ENCODE results near the gene PARD6A. TPM values are rescaled to one million over a fixed set of nuclear protein-coding genes. Genes with fewer than 3 reads are reported as not detected.

PARD6A gene
- total RNA-seq, 1 experiment from 2014 or later = 7.1 TPM

GRCh38 chr16:67665598-67665997, 4.8 kb downstream of the PARD6A start:
- no peaks in the 10 kb centered on the region for H3K9me3 Mint-ChIP-seq (ENCODE audit: unreplicated experiment)
- no TSS peak for BruUV-seq (replicated peaks)
- H3K4me3 Mint-ChIP-seq (ENCODE audit: unreplicated experiment) = peak overlapping the region; percentile 80
- intact Hi-C loops (cut with micrococcal nuclease; ENCODE audit: unreplicated experiment) = no loop called here
- ChIA-PET POLR2A (no interaction called here), CTCF (interaction anchor here (0.6 to 6.3 kb wide), 5 partner anchors 54 to 158 kb away, joined by 4 to 60 read pairs (median 4); no protein-coding TSS in a partner anchor)
- H3K27me3 Mint-ChIP-seq (ENCODE audit: insufficient read depth, unreplicated experiment) = no peaks in the 10 kb centered on the region
- H3K36me3 Mint-ChIP-seq (ENCODE audit: insufficient read depth, unreplicated experiment) = peaks cover 20% of the 10 kb centered on the region
- H3K27ac Mint-ChIP-seq (ENCODE audit: unreplicated experiment) = no peak overlapping the region
- no peaks in the 10 kb centered on the region for H3K4me1 Mint-ChIP-seq (ENCODE audit: low read depth, unreplicated experiment)
- no peak for DNase-seq
- Histone ChIP-seq H3K27me3 (replicated peaks; ENCODE audit: control insufficient read depth, insufficient read depth, low read length) (no peaks in the 10 kb centered on the region), H3K4me1 (peaks cover 10% of the 10 kb centered on the region), H3K4me3 (ENCODE audit: low read depth, low read length) (peak overlapping the region; percentile 73), H3K36me3 (ENCODE audit: control insufficient read depth, insufficient read depth, low read length) (no peaks in the 10 kb centered on the region), H3K9me3 (no peaks in the 10 kb centered on the region)
- no peak for TF ChIP-seq CTCF (IDR thresholded peaks at IDR 0.05; ENCODE audit: insufficient read depth in 1 of 2, low read depth in 1 of 2, low read length in 1 of 2, severe bottlenecking in 1 of 2, unreplicated experiment in 1 of 2)

GRCh38 chr16:67666032-67666551, 5.3 kb downstream of the PARD6A start:
- CTCF ChIA-PET = interaction anchor here (0.6 to 6.3 kb wide), 9 partner anchors 50 to 158 kb away, joined by 3 to 60 read pairs (median 4); partner anchors contain the start of genes CTCF and GFOD2
- intact Hi-C loops (cut with micrococcal nuclease; ENCODE audit: unreplicated experiment) = no loop called here
- Mint-ChIP-seq H3K9me3 (ENCODE audit: unreplicated experiment) (no peaks in the 10 kb centered on the region), H3K27ac (ENCODE audit: unreplicated experiment) (peak overlapping the region; percentile 43), H3K4me3 (ENCODE audit: unreplicated experiment) (peak overlapping the region; percentile 80), H3K4me1 (ENCODE audit: low read depth, unreplicated experiment) (no peaks in the 10 kb centered on the region), H3K27me3 (ENCODE audit: insufficient read depth, unreplicated experiment) (no peaks in the 10 kb centered on the region), H3K36me3 (ENCODE audit: insufficient read depth, unreplicated experiment) (peaks cover 15% of the 10 kb centered on the region)
- H3K36me3 ChIP-seq (ENCODE audit: control insufficient read depth, insufficient read depth, low read length) = no peaks in the 10 kb centered on the region
- no TSS peak for BruUV-seq (replicated peaks)
- POLR2A ChIA-PET = no interaction called here
- no peak for TF ChIP-seq CTCF (IDR thresholded peaks at IDR 0.05; ENCODE audit: insufficient read depth in 1 of 2, low read depth in 1 of 2, low read length in 1 of 2, severe bottlenecking in 1 of 2, unreplicated experiment in 1 of 2)
- no peaks in the 10 kb centered on the region for H3K9me3 ChIP-seq
- DNase-seq = peak; percentile 54 to 63
- peak overlapping the region; percentile 73 for H3K4me3 ChIP-seq (ENCODE audit: low read depth, low read length)
- H3K27me3 ChIP-seq (replicated peaks; ENCODE audit: control insufficient read depth, insufficient read depth, low read length) = no peaks in the 10 kb centered on the region
- H3K4me1 ChIP-seq = peaks cover 9% of the 10 kb centered on the region

GRCh38 chr16:67666559-67667452, 6.0 kb downstream of the PARD6A start, which contains the start of the genes C16orf86 and ENKD1:
Gene C16orf86 (plus strand): TSS chr16:67666814. CDS start chr16:67666971, 157 bp downstream.
Gene ENKD1 (minus strand): TSS chr16:67666750. CDS start chr16:67666442, 308 bp downstream.
- Histone ChIP-seq H3K4me3 (ENCODE audit: low read depth, low read length) (peak within 1 kb of the TSS; percentile 73), H3K4me1 (peaks cover 4% of the 10 kb centered on the region), H3K27me3 (replicated peaks; ENCODE audit: control insufficient read depth, insufficient read depth, low read length) (no peaks in the 10 kb centered on the region), H3K9me3 (no peaks in the 10 kb centered on the region), H3K36me3 (ENCODE audit: control insufficient read depth, insufficient read depth, low read length) (no peaks in the 10 kb centered on the region)
- Mint-ChIP-seq H3K36me3 (ENCODE audit: insufficient read depth, unreplicated experiment) (peaks cover 8% of the 10 kb centered on the region), H3K9me3 (ENCODE audit: unreplicated experiment) (no peaks in the 10 kb centered on the region), H3K27ac (ENCODE audit: unreplicated experiment) (peak within 1 kb of the TSS; percentile 43), H3K4me3 (ENCODE audit: unreplicated experiment) (peak within 1 kb of the TSS; percentile 80), H3K4me1 (ENCODE audit: low read depth, unreplicated experiment) (no peaks in the 10 kb centered on the region), H3K27me3 (ENCODE audit: insufficient read depth, unreplicated experiment) (no peaks in the 10 kb centered on the region)
- intact Hi-C loops (cut with micrococcal nuclease; ENCODE audit: unreplicated experiment) = no loop called here
- peak; percentile 87 to 89 for DNase-seq
- BruUV-seq (replicated peaks) = no TSS peak
- CTCF ChIA-PET = interaction anchor here (0.5 to 6.3 kb wide), 10 partner anchors 27 to 174 kb away, joined by 3 to 60 read pairs (median 4); partner anchors contain the start of genes CTCF and GFOD2
- POLR2A ChIA-PET = no interaction called here
- TF ChIP-seq CTCF (IDR thresholded peaks at IDR 0.05; ENCODE audit: insufficient read depth in 1 of 2, low read depth in 1 of 2, low read length in 1 of 2, severe bottlenecking in 1 of 2, unreplicated experiment in 1 of 2) = no peak
